GM19463 (cell line): Measurements from ENCODE around the gene RBMS3.
"Not testable (repeated sequence)": the region's sequence is repeated elsewhere in the genome, so short reads cannot be mapped to it uniquely, and the experiment has no call there.

Experiments used
- ATAC-seq: cut with Tn5 transposase; IDR thresholded peaks from one replicate; pipeline ENCODE4 v1.9.1; 2021; ENCODE audit warnings: mild to moderate bottlenecking, moderate library complexity; ENCODE audit not compliant: unreplicated experiment

The RBMS3 gene

GRCh38 chr3:29280404-29281093 is at the start of gene RBMS3:
Gene RBMS3, plus strand, starts transcription at chr3:29281071.
- no peak for ATAC-seq

GRCh38 chr3:29233126-29233525 is 47.7 kb upstream of the RBMS3 start:
- ATAC-seq, result not testable (repeated sequence)

DNA sequence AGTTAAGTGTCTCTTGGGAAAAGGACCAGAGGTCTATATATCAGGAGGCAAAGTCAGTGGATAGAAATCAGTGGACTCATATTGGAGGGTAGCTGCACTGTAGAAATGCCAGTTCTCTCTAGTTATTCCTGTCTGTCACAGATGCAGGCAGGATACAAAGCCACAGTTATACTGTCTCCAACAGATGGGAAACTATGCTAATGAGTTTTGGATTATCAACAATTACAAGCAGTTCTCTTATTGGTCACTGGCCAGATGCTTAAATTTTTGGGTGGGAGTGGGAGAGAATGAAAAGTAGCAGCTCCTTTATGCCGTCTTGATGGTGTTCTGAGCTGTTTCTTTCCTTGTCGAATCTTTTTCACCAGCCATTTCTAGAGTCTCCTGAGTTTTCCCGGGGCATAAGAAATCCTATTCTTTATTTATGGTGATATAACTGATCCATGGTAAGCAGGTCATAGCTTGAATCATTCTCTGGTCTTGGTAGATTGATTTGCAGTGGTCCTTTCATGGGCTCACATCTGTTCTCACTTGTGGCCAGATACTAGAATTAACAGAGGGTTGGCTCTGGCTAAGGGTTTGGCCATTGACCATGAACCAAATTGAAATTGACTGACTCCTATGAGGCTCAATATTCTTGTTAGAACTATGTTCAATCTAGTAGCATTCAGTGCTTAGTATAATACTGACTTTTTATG is 44.6 kb upstream of the RBMS3 start:
- no peak for ATAC-seq

DNA sequence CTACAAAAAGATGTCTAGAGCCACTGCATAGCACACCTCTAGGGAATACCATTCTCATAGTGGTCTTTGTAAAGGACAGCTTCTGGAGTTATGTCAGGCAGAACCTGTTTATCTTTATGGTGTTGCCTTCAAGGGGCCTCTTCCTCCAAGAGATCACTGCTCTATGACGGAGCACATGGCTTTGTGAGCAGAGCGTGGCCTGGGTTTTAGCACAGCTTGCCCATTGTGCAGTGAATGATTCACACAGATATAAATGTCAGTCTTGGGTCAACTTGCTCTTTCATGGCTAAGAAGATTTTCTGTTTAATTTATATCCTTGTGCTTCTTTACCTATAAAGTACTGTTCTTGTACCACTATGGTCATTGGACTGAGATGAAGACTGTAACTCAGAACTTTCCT is 41.5 kb upstream of the RBMS3 start:
- no peak for ATAC-seq

- ATAC-seq, result no peak
These were observed 40.6 kb upstream of the RBMS3 start for GRCh38 chr3:29240248-29240647.

GRCh38 chr3:29240887-29241286 is 40.0 kb upstream of the RBMS3 start:
- no peak for ATAC-seq

DNA sequence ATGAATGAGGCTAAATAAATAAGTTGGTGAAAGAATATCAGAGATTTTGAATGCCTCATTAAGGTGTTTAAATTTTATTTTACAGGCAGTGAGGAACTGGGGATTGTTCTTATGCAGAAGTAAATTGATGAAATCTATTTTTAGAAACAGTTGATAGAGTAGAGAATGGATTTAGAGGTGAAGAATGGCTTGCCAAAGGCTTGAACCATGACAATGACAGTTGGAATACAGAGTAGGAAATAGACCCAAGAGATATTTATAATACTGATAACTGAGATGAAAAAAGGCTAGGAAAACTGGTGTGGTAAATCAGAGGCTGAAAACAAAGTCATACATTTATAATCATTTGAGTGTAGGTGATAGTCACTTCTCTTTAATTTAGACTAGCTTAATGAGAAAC is 39.0 kb upstream of the RBMS3 start:
- no peak for ATAC-seq

GRCh38 chr3:29242296-29242695 is 38.6 kb upstream of the RBMS3 start:
- ATAC-seq, result no peak

DNA sequence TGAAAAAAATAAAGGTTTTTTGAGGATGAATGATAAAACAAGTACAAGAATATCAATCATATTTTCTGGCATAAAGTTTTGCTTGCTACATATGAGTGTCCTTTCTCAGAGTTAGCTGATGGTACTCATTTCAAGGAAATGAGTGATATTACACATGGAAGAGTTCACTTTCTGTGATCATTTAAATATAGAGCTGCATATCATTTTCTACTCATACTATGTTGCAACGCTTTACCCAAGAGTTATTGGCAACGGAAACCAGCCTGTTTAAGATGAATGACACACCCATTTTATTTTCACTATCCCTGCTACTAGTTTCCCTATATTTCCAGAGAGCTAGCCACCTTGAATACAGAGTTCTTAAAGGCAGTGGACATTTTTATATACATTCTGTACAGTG is 35.4 kb upstream of the RBMS3 start:
- no peak for ATAC-seq

- no peak for ATAC-seq
These were observed 33.7 kb upstream of the RBMS3 start for GRCh38 chr3:29247088-29247745.

- no peak for ATAC-seq
These were observed 31.0 kb upstream of the RBMS3 start for GRCh38 chr3:29249829-29250345.

DNA sequence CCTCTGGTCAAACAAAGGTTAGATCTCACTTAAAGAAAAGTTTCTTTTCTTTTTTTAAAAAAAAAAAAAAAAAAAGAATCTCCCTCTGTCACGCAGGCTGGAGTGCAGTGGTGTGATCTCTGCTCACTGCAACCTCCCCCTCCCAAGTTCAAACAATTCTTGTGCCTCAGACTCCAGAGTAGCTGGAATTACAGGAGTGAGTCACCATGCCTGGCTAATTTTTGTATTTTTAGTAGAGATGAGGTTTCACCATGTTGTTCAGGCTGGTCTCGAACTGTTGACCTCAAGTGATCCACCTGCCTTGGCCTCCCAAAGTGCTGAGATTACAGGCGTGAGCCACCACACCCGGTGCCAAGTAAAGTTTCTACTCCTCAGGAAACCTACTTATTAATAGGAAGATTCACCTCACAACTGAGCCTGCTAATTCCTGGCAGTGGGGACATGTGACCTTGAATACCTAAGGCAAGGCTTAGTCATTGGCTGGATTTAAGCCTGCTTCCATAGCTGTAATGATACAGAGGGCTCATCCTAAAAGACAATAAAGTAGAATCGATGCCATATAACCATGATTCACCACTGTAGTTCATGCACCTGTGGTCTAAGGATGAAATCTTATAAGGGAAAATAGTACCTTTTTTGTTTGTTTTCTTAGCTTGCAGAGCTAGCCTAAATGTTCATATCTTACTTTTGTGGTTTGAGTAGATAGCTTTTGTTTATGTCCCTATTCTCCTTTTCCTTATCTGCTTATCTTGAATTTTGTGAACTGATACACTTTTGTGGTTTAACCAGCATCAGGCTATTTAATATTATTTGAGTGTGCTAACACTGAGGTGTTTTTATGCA is 24.8 kb upstream of the RBMS3 start:
- no peak for ATAC-seq

GRCh38 chr3:29258161-29258560 is 22.7 kb upstream of the RBMS3 start:
- ATAC-seq, result no peak

DNA sequence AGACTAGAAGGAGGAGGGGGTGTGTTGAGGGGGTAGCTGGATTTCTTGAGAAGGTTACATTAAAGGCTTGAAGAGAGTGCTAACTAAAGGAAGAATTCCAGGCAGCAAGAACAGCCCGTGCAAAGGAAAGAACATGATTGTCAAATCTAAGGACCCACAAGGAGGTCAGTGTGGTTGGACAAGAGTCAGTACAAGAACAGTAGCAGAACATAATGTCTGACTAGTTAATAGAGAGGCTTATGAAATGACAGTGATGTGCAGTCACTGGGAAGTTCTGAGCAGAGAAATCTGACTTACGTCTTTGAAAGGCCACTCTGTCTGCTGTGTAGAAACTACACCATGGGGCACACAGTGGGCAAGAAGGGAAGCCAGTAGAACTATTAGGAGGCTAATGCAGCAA is 19.8 kb upstream of the RBMS3 start:
- no peak for ATAC-seq

GRCh38 chr3:29263476-29263875 is 17.4 kb upstream of the RBMS3 start:
- no peak for ATAC-seq

DNA sequence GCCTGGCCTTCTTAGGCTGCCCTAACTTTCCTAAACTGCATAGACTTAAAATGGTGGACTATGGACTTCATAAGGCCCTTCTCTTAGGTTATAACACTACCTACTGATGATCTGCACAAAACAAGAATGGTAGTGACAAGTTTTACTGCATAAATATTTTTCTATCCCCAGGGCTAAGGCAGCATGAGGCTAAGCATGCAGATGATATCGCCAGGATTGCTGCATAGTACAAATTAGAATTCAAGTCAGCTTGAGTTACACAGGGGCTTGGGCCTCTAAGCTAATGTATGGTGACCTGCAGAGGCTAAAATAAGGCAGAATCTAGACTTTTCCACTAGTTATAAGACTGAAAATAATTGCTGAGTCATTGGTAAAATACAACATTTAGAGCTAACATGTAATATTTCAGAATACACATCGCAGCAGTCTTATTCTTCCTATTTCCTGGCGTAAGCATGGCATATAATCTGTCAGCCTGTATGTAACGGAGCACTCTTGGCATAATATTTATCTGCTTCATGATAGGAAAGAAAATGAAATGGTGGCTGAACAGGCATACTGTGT is 15.3 kb upstream of the RBMS3 start:
- ATAC-seq, result no peak

- no peak for ATAC-seq
These were observed 13.6 kb upstream of the RBMS3 start for GRCh38 chr3:29267226-29267625.

GRCh38 chr3:29268651-29269050 is 12.2 kb upstream of the RBMS3 start:
- no peak for ATAC-seq

- ATAC-seq, result no peak
These were observed 10.1 kb upstream of the RBMS3 start for GRCh38 chr3:29270752-29271151.

DNA sequence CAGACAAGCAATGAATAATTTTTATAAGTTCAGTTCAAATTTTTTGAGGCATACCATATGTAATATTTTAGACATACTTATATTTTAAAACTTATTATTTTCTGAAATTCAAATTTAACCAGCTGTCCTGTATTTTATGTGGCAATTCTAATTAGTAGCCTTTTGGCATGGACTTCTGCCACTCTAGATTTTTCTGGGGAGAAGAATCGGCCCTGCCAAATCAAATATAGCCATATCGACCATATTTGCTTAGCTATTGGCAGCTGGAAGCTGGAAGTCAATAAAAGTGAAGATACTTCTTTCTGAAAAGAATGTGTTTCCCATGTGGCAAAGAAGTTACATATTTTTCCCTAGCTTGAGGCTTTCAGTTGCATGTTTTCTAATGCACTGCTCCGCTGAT is 9.4 kb upstream of the RBMS3 start:
- no peak for ATAC-seq

DNA sequence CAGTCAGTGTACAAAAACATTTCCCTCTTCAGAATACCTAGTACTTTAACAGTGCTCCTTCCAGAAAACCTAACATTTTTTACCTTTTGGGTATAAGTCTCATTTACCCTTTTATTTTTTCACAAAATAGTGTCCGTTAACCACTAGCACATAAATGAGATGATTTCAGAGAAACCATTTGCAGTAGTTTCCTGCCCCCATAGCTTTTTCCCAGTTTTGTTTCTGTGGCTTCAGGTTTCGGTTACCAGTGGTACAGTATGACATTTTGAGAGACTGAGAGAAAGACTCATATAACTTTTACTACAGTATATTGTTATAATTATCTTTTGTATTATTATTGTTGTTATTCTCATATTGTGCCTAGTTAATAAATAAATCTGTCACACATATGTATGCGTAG is 6.2 kb upstream of the RBMS3 start:
- no peak for ATAC-seq
